Stimulated activated CD8-positive, alpha-beta memory T cell treated with anti-CD3 and anti-CD28 coated beads, Interleukin-4, amount 100 ng/mL, for 24 hours (primary cell): ENCODE results near the gene WFDC12.

Source experiments
- DNase-seq: peaks from one replicate; pipeline ENCODE4 v3.0.0-alpha.2; 2020; ENCODE audit warnings: low read depth

The WFDC12 gene

DNA sequence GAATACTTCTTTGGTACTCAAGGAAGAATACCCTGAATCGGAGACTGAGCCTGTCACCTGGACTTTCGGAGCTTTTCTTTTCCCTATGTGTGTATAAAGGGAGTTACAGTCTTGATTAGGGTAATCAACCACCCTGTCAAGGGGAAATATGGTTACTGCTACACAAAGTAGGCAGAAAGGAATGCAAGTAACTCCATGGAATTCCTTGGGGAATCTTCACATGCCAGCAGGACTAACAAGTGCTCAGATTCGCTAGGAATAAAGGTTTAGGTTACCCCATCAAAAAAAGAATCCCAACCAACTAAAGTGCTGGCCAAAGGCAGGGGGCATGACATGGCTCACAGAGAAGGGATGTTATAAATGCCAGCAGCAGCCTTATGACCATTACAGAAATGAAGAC lies 33.8 kb downstream of the WFDC12 start:
- no peak for DNase-seq

DNA sequence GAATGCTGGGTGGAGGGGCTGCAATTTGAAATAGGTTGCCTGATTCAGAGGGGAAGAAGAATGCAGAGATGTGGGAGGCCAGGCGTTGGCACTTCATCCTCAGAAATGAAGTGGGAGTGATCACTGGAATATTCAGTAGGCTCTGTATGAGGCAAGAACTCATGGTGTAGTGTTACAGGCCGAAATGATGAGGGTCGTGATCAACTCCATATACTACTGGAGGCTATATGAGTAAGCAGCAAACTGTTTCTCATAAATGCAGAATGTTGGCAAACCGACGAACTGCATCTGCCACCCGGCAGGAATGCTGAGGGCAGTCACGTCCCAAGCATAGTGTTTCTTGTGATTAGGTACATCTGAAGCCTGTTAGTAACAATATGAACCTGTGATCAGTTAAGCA lies 36.0 kb downstream of the WFDC12 start:
- no peak for DNase-seq

DNA sequence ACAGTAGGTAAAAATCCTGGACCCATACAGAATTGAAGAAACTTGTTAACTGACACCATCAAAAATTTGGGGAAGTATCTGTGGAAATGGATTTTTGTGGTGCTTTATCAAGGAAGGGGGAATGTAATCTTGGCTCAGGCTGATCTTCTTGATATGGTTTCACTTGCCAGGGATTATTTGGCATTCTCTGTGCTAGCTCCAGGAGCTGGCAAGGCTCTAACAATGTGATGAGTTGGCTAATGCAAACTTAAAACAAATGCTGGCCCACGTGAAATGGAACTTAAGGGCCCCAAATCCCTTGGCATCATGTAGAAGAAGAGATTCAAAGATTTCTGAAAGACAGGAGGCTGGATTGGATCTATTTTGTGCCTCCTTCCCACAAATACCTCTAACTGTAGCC lies 36.5 kb downstream of the WFDC12 start:
- DNase-seq = no peak

DNA sequence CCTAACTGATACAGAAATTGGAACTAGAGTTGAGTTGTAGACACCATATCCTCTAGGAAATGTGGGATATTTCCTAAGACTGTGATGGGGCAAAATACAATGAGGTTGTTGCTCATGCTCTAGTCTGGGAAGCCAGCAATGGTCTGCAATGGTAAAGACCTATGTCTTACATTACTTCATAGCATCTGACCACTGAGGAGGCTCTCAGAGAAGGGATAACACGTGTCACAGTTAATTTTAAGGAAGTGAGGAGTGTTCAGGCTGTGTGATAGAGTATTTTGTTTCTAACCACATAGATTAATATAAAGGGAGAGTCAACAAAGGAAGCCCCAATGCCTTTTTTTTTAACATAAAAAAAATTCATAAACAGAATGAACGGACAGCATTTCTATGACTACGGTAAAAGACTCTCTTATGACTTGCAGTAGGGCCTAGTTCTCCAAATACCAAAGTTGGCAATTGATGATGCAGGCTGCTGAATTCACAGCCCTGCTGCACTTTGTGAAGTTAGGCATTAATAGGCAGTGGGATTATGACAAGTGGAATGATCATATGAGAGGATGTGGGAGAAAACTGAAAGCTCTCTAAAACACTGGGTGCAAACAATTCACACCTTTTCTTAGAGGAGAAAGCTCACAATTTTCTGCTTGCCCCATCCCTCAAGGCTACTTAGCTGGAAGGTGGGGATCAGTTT lies 37.0 kb downstream of the WFDC12 start:
- DNase-seq = no peak

DNA sequence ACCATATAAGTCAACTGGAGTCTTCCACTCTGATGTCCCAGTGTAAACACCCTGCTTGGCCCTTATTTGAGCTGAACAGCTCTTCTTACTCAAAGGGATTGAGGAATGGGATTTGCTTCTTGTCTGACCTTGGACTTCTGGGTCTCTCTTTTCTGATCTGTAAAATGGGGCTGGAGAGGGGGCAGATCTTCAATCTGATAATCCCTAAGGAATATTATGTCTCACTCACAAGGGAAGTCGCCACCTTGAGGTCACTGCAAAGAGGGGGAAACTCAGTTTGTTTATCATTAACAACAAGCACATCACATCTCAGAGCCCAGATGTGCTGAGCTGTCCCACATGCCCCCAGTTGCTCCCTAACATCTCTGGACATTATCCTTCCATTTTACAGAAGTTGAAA lies 38.4 kb downstream of the WFDC12 start:
- DNase-seq = no peak

DNA sequence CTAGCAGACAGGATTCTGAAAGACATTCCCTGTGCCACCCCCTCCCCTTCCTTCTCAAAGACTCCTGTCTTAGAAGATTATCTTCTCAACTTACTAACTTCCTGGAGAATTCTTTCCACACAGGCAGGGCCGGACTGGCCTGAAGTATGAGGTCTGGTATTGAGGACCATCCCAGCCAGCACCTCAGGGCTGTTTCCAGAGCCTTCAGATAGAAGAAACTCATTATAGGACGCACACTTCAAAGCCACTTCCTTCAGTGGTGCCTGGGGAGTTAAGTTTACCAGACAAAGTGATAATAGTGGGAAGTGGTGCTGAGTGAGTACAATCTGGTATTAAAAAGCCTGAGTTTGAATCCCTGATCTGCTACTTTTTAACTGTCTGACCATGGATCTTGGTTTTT lies 39.0 kb downstream of the WFDC12 start:
- no peak for DNase-seq

DNA sequence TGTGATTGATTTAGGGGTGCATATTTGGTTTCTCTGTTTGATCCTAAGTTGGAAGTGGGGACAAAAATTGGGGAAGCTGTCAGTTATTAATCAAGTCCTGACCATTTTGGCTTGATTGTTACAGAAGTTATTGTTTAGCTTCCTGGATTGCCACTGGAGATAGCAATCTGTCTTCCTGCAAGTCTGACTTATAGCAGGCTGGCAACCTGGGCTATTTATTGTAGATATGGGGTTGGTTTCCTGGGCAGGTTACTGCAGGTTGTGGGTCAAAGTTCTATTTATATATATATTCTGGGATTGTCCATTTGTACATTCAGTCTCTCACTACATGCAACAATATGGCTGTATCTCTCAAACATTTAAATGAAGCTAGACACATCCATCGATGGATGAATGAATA lies 41.1 kb downstream of the WFDC12 start:
- DNase-seq = no peak

DNA sequence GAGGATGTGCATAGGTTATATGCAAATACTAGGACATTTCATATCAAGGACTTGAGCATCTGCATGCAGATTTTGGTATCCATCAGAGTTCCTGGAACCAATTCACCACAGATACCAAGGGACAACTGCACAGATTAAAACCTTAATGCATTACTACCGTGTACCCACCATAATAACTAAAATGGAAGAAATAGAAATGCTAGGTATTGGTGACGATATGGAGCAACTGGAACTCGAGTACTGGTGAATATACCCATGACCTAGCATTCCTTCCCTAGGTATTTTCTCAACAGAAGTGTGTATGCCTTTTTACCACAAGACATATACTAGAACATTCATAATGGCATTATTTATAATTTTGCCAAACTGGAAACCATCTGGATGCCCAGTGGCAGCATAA lies 41.8 kb downstream of the WFDC12 start:
- DNase-seq = no peak

DNA sequence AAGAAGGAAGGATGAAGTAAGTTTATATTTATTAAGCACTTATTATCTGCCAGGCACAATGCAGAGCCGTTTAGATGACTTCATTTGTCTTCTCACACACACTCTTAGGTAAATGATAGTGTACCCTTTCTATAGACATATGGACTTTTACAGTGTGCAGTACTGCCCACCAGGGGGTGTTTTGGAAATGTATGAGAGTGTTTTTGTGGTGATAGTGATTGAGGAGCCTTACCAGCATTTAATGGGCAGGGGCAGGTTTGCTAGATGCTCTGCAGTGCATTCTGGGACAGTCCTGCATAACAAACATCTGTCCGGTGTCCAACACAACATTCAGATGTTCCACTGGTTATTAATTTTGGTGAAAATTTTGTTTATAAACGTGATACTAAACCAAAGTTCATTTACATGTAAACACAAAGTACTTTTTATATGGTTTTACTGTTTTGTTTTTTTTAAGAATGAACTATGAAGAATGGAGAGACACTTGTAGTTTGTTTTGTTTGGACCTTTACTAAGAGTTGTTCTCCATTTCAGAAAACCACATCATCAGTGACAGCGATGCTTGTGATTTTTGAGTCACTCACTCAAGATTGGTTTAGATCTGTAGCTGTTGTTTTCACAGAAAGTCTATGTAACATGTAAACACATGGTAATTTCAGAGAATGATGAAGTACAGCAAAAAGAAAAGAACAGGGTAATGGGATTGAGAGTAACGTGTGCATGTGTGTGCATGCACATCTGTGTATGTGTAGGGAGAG lies 43.2 kb downstream of the WFDC12 start:
- no peak for DNase-seq

DNA sequence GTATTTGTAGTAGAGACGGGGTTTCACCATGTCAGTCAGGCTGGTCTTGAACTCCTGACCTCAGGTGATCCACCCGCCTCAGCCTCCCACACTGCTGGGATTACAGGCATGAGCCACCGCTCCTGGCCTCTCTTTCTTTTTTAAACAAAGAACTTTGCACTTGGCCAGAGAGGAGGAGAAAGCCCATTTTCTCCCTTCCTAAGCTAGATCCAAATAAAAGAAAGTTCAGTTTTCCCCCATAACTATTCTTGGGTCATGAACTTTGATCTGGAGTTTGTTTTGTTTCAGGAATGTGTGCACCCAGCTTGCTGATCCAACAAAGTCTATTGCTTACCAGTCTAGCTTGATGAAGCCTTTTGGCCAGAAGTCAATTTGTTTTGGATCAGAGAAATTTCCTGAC lies 46.7 kb downstream of the WFDC12 start:
- no peak for DNase-seq
